ENCODE results near the gene FITM2. TPM values are rescaled to one million over a fixed set of nuclear protein-coding genes. Genes with fewer than 3 reads are reported as not detected.

FITM2 gene
- total and polyA plus RNA-seq, 5 experiments from 2014 or later, result 0.72 to 8.1 (median 2.4) TPM

- H3K9me3 Mint-ChIP-seq, result no peaks in the 10 kb centered on the region
- peaks cover 0 to 17% (median 4%) of the 10 kb centered on the region in 4 donors for H3K4me1 Mint-ChIP-seq
- no peak overlapping the region for H3K4me3 Mint-ChIP-seq
- DNase-seq (no peak), ATAC-seq (no peak)
- H3K36me3 Mint-ChIP-seq, result peaks cover 0 to 5% (median 5%) of the 10 kb centered on the region in 3 donors
- no peak overlapping the region for H3K27ac Mint-ChIP-seq
- H3K27me3 Mint-ChIP-seq, result no peaks in the 10 kb centered on the region
- POLR2A ChIA-PET, result no interaction called here
Observed at GRCh38 chr20:44264287-44264686, 46.7 kb downstream of the FITM2 start.

GRCh38 chr20:44258226-44258890, 52.6 kb downstream of the FITM2 start:
- ATAC-seq (no peak), DNase-seq (no peak)
- Mint-ChIP-seq H3K36me3 (peaks cover 0 to 3% (median 0%) of the 10 kb centered on the region in 3 donors), H3K4me3 (no peak overlapping the region), H3K27me3 (no peaks in the 10 kb centered on the region), H3K4me1 (peaks cover 0 to 22% (median 6%) of the 10 kb centered on the region in 4 donors), H3K27ac (peak overlapping the region in 3 of 10 donors; percentile 29 to 88 (median 44)), H3K9me3 (no peaks in the 10 kb centered on the region)
- POLR2A ChIA-PET, result no interaction called here

DNA sequence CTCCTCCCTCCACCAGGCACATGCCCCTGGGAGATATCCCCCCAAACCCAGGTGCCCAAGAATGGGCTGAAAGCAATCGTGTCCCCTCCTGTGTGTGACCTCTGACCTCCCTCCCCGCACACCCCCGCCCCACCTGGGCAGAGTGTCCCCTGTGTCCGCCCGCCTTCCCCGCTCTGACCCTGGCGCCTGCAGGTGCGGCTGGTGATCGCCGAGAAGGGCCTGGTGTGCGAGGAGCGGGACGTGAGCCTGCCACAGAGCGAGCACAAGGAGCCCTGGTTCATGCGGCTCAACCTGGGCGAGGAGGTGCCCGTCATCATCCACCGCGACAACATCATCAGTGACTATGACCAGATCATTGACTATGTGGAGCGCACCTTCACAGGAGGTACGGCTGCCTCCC, 54.0 kb downstream of the FITM2 start:
- POLR2A ChIA-PET, result no interaction called here
- Mint-ChIP-seq H3K4me1 (peaks cover 0 to 17% (median 6%) of the 10 kb centered on the region in 4 donors), H3K4me3 (no peak overlapping the region), H3K27me3 (peaks cover 0 to 3% (median 0%) of the 10 kb centered on the region in 5 donors), H3K27ac (no peak overlapping the region), H3K36me3 (peaks cover 0 to 5% (median 0%) of the 10 kb centered on the region in 3 donors), H3K9me3 (no peaks in the 10 kb centered on the region)
- no peak for DNase-seq
- ATAC-seq, result no peak

GRCh38 chr20:44255942-44256341, 55.1 kb downstream of the FITM2 start:
- ATAC-seq (no peak), DNase-seq (no peak)
- peaks cover 0 to 17% (median 6%) of the 10 kb centered on the region in 4 donors for H3K4me1 Mint-ChIP-seq
- POLR2A ChIA-PET, result interaction anchor here (0.6 kb wide), 1 partner anchor 100 kb away, joined by 4 read pairs; no protein-coding TSS in a partner anchor
- H3K4me3 Mint-ChIP-seq, result no peak overlapping the region
- H3K36me3 Mint-ChIP-seq, result peaks cover 0 to 5% (median 0%) of the 10 kb centered on the region in 3 donors
- peak overlapping the region in 1 of 10 donors; percentile 3 for H3K27ac Mint-ChIP-seq
- H3K9me3 Mint-ChIP-seq, result no peaks in the 10 kb centered on the region
- peaks cover 0 to 3% (median 0%) of the 10 kb centered on the region in 5 donors for H3K27me3 Mint-ChIP-seq

GRCh38 chr20:44254073-44254472, 56.9 kb downstream of the FITM2 start:
- POLR2A ChIA-PET, result no interaction called here

GRCh38 chr20:44253528-44253927, 57.5 kb downstream of the FITM2 start:
- peaks cover 0 to 11% (median 1%) of the 10 kb centered on the region in 4 donors for H3K4me1 Mint-ChIP-seq
- ATAC-seq (no peak), DNase-seq (no peak)
- H3K4me3 Mint-ChIP-seq, result no peak overlapping the region
- POLR2A ChIA-PET, result no interaction called here
- H3K36me3 Mint-ChIP-seq, result peaks cover 0 to 5% (median 2%) of the 10 kb centered on the region in 3 donors
- peaks cover 0 to 3% (median 0%) of the 10 kb centered on the region in 9 donors for H3K9me3 Mint-ChIP-seq
- peak overlapping the region in 1 of 10 donors; percentile 15 for H3K27ac Mint-ChIP-seq
- peaks cover 0 to 11% (median 6%) of the 10 kb centered on the region in 5 donors for H3K27me3 Mint-ChIP-seq

More at GRCh38 chr20:44254073-44254472, 56.9 kb downstream of the FITM2 start:
- peak overlapping the region in 2 of 10 donors; percentile 1 to 10 for H3K27ac Mint-ChIP-seq
- peaks cover 0 to 5% (median 2%) of the 10 kb centered on the region in 3 donors for H3K36me3 Mint-ChIP-seq
- peaks cover 0 to 13% (median 2%) of the 10 kb centered on the region in 4 donors for H3K4me1 Mint-ChIP-seq
- peaks cover 0 to 3% (median 0%) of the 10 kb centered on the region in 9 donors for H3K9me3 Mint-ChIP-seq
- no peak for ATAC-seq
- DNase-seq, result no peak
- H3K27me3 Mint-ChIP-seq, result peaks cover 0 to 6% (median 6%) of the 10 kb centered on the region in 5 donors
- no peak overlapping the region for H3K4me3 Mint-ChIP-seq

Other genes starting within 250 kb of the FITM2 start
- gene JPH2, start 124.0 kb downstream of the FITM2 start, total RNA-seq, result not detected
- gene JPH2, start 124.0 kb downstream of the FITM2 start, polyA plus RNA-seq, result not detected
- gene OSER1, start 100.4 kb downstream of the FITM2 start, total RNA-seq, result 10 to 100 TPM; 46.4 to 47.3 TPM
- 10 to 100 TPM; 27.7 to 38.8 (median 37.7) TPM for gene OSER1, start 100.4 kb downstream of the FITM2 start, polyA plus RNA-seq
- not detected for gene GDAP1L1, start 63.9 kb downstream of the FITM2 start, total RNA-seq
- not detected for gene GDAP1L1, start 63.9 kb downstream of the FITM2 start, polyA plus RNA-seq
- not detected for gene R3HDML, start 25.8 kb upstream of the FITM2 start, total RNA-seq
- gene R3HDML, start 25.8 kb upstream of the FITM2 start, polyA plus RNA-seq, result not detected
- not detected for gene HNF4A, start 44.5 kb upstream of the FITM2 start, total RNA-seq
- gene HNF4A, start 44.5 kb upstream of the FITM2 start, polyA plus RNA-seq, result not detected
- gene TTPAL, start 164.7 kb upstream of the FITM2 start, total RNA-seq, result 10 to 100 TPM; 17.4 to 19.3 TPM
- gene TTPAL, start 164.7 kb upstream of the FITM2 start, polyA plus RNA-seq, result 10 to 100 TPM; 10.5 to 15.3 (median 15.3) TPM
- 10 to 100 TPM; 82.0 to 94.6 TPM for gene SERINC3, start 210.9 kb upstream of the FITM2 start, total RNA-seq
- gene SERINC3, start 210.9 kb upstream of the FITM2 start, polyA plus RNA-seq, result 100 to 1,000 TPM; 163 to 207 (median 173) TPM